HG02642 (cell line): ENCODE data around the gene IMP4.
A peak's percentile ranks its signal among the peaks of the same experiment; 100 is the strongest.

Experiments
- ATAC-seq: cut with Tn5 transposase; IDR thresholded peaks from one replicate; pipeline ENCODE4 v1.9.1; 2021; ENCODE audit warnings: mild to moderate bottlenecking; ENCODE audit not compliant: unreplicated experiment, poor library complexity

Gene IMP4

GRCh38 chr2:130375291-130376266 is 32.9 kb downstream of the IMP4 start:
- ATAC-seq: no peak

DNA sequence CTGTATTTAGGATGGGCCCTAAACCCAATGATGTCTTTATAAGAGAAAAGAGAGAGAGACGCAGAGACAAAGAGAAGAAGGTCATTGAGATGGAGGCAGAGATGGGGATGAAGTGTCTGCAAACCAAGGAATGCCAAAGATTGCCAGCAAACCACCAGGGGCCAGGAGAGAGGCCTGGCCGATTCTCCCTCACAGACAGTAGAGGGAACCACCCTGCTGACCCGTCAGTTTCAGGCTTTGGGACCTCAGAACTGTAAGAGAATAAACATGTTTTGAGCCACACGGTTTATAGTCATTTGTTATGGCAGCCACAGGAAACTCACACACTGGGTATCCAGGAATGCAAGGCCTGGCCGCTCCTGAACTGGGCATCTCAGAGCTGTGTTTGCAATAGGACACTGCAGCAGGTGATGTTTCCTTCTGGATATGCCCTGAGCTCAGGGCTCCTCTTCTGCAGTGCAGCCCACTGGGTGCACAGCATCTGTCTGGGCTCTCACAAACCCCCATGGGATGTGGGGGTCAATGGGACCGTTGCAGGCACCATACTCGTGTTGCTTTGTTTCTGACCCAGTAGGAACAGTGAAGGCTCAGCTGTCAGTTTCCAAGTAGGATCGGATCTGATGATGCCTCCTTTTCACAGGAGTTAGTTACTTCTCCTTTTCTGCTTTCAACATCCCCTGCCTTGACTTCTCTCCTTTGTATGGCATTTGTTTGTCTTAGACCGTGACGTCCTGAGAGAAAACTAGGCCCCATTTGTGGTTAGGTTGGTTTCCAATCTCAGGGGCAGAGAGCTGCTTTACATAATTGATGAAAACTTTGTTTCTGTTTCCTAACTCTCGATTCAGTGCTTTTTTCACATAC is 34.0 kb downstream of the IMP4 start:
- ATAC-seq: peak; percentile 53

GRCh38 chr2:130377491-130377890 is 34.8 kb downstream of the IMP4 start:
- peak; percentile 2 for ATAC-seq

DNA sequence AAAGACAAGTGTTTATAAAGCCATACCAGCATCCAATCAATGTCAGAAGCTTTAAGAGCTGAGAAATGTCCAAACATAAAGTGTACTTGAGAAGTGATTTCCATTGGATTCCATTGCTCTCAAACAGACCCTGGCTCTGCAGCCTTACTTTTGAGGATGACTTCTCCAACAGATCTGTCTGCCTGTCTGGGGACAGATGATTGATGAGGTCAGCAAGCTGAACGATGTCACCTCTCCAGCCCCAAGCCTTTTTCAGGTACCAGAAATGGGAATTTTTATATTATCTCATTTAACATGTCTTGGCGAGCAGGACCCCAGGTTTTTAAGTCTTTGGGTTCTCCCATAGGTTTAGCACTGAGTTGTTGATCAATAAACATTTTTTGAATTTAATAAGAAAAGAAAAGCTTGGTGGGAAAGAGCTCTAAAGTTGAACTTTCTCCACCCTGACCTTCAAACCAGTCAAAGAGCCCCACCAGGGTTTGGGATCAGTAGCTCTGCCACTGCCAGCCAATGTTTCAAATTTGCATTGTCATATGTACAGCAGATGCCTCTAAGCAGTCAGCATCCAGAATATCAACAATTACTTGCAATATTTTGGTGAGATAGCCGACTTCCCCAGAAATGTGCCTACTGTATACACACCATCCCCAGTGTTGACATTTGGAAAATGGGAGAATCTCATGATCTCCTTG is 35.7 kb downstream of the IMP4 start:
- no peak for ATAC-seq

- no peak for ATAC-seq
Measured at GRCh38 chr2:130378898-130379214, 36.2 kb downstream of the IMP4 start.

DNA sequence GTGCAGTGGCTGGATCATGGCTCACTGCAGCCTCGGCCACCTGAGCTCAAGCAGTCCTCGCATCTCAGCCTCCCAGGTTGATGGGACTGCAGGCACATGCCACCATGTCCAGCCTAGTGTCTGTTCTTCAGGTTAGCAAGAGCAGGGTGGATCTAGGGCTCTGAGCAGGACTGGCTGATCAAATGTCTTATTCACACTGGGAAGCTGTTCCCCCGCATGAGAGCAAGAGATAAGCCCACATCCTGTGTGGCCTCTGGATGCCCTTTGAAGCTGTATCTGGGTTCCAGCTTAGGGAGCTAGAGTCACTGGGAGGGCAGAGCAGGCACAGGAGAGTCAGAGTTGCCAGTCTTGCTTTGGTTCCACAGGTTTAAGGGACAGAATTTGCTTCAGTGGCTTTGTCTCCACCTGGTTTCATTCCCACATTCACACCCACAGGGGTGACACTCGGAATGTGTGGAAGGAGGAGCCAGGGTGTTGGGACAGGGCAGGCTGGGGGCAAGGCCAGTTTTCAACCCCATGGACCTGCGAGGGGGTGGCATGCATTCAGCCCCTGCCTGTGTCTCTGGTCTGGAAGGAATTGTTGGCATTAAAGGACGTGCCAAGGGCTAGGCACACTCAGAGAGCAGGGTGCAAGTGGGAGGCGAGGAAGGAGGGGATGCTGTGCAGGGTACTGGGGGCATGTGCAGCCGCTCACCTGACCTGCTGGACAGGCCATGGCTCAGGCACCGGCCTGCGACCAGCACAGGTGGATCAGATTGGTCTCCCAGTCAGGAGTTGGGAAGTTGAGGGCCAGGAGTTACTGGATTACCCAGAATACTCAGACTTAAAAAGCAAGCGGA is 37.6 kb downstream of the IMP4 start:
- no peak for ATAC-seq

DNA sequence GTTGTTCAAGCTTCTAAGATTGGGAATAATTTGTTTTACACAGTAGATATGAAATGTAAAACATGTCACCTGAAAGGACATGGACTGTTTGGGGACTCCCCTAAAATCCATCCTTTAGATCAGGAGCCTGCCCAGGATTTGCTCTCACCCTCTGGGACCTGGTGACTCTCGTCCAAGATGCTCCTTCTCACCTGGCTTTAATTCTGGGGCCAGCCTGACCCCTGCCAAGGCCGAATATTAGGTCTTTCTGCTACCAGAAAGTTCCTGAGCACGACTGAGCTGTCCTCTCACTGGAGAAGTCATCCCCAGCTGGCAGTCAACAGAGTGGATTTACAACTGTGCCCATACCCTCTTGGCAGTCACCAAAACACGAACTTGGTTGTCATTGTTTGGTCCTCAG is 38.4 kb downstream of the IMP4 start:
- ATAC-seq: no peak

DNA sequence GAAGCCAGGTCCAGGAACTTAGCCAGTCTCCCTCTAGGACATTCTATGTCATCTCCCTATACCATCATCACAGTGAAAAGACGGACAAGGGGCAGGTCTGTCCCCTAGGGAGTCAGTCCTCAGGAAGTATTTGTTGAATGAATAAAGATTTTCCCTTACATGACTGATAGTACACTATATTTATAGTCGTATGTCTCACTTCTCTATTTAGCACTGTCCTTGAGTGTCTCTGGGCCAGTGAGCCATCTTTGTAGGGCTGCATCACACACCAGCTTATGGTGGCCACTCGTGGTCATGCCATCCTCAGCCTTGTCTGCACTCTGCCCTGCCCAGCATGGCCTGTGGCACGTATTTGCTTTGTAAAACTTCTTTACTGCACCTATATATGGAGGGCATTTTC is 38.9 kb downstream of the IMP4 start:
- ATAC-seq: no peak

GRCh38 chr2:130382313-130382917 is 39.7 kb downstream of the IMP4 start:
- no peak for ATAC-seq

GRCh38 chr2:130385709-130386108 is 43.0 kb downstream of the IMP4 start:
- peak; percentile 54 for ATAC-seq

DNA sequence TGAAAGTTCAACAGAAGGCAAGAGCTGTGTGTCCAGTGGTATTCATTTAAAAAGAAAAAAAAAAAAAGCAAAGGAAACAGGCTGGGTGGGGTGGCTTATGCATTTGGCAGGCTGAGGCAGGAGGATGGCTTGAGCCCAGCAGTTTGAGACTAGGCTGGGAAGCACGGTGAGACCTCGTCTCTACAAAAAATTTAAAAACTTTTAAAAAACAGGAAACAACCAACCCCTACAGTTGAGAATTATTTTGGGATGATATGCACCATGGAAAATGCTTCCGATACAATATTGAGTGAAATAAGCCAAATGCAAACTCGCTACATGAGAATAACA is 44.3 kb downstream of the IMP4 start:
- no peak for ATAC-seq

GRCh38 chr2:130387804-130388203 is 45.1 kb downstream of the IMP4 start:
- ATAC-seq: no peak

- no peak for ATAC-seq
Measured at GRCh38 chr2:130388221-130388907, 45.7 kb downstream of the IMP4 start.

GRCh38 chr2:130389358-130389757 is 46.7 kb downstream of the IMP4 start:
- no peak for ATAC-seq

- no peak for ATAC-seq
Measured at GRCh38 chr2:130389783-130390182, 47.1 kb downstream of the IMP4 start.

DNA sequence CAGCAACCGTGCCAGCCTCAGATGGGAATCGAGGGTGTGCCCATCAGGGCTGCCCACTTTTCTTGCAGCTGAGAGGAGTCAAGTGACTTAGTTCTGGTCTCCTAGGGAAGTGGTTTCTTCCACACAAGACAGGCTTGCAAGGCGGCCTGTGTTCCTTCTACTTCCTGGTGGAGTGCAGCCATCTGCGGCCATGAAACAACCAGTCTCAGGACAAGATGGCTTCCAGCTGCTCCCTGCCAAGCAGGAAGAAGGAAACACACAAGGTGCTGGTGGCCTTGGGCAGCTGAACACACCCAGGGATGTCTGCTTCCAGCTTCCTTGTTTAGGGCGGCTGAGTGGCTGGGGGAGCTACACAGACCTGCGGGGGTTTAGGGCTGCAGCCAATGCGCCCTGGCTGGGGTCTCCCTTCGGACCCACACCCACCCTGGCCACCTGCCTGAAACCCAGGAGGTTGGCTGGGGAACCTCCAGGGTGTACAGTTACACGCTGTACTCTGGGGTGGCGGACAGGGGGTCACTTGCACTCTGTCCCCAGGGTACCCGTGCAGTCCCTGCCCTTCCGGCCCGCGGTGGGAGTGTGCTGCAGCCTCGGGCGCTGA is 47.9 kb downstream of the IMP4 start:
- no peak for ATAC-seq

- peak; percentile 93 for ATAC-seq
Measured at GRCh38 chr2:130391058-130391871, 48.6 kb downstream of the IMP4 start.
